Measurements from ENCODE around the gene SLC27A4.

Gene SLC27A4

GRCh38 chr9:128369024-128369706 is 28.8 kb downstream of the SLC27A4 start:
- DNase-seq: no peak

GRCh38 chr9:128370367-128370751 is 30.0 kb downstream of the SLC27A4 start:
- no peak for DNase-seq

- peak; percentile 93 for DNase-seq
Measured at GRCh38 chr9:128370752-128371629, 30.7 kb downstream of the SLC27A4 start, which contains the start of gene URM1. TSS of gene URM1 (plus strand) at chr9:128371374. CDS start at chr9:128371381, 7 bp downstream.

- no peak for DNase-seq
Measured at GRCh38 chr9:128371630-128372117, 31.3 kb downstream of the SLC27A4 start.

GRCh38 chr9:128372188-128372641 is 31.9 kb downstream of the SLC27A4 start:
- DNase-seq: no peak

GRCh38 chr9:128372784-128373183 is 32.5 kb downstream of the SLC27A4 start:
- no peak for DNase-seq

GRCh38 chr9:128374221-128374675 is 33.9 kb downstream of the SLC27A4 start:
- no peak for DNase-seq

GRCh38 chr9:128375865-128376264 is 35.5 kb downstream of the SLC27A4 start:
- DNase-seq: no peak

GRCh38 chr9:128382261-128382660 is 41.9 kb downstream of the SLC27A4 start:
- no peak for DNase-seq

GRCh38 chr9:128383007-128383753 is 42.9 kb downstream of the SLC27A4 start:
- no peak for DNase-seq

- no peak for DNase-seq
Measured at GRCh38 chr9:128383791-128384190, 43.5 kb downstream of the SLC27A4 start.

- no peak for DNase-seq
Measured at GRCh38 chr9:128384801-128385495, 44.6 kb downstream of the SLC27A4 start.

GRCh38 chr9:128385496-128386460 is 45.5 kb downstream of the SLC27A4 start:
- DNase-seq: no peak

- no peak for DNase-seq
Measured at GRCh38 chr9:128388150-128388549, 47.8 kb downstream of the SLC27A4 start.

GRCh38 chr9:128389395-128390149 is 49.2 kb downstream of the SLC27A4 start:
- DNase-seq: no peak

GRCh38 chr9:128390150-128390812 is 50.0 kb downstream of the SLC27A4 start:
- no peak for DNase-seq

- DNase-seq: no peak
Measured at GRCh38 chr9:128390813-128391711, 50.7 kb downstream of the SLC27A4 start.

GRCh38 chr9:128391956-128392301 is 51.6 kb downstream of the SLC27A4 start:
- no peak for DNase-seq

All from T-helper 9 cell (primary cell).